ENCODE results near the gene ARFGEF3.
A peak's percentile ranks its signal among the peaks of the same experiment; 100 is the strongest.
"Not testable (repeated sequence)": the region's sequence is repeated elsewhere in the genome, so short reads cannot be mapped to it uniquely, and the experiment has no call there.

ARFGEF3 gene

DNA sequence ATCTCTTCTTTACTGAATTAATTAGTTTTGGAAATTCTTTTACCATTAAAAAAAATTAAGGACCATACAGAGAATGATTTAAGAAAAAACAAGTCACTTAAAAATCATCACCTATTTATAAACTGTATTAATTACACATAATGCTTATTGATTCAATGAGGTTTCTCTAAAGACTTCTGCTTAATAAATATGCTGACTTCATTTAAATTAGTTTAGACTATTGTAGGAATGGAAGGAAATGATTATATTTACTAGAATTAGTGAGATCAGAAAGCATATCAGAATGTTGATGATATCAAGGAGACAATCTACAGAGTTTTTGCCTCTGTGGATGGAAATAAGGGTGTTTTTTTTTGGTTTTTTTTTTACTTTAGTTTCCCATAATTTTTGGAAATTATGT is 181.4 kb downstream of the ARFGEF3 start:
- TF ChIP-seq, protein P1, sequence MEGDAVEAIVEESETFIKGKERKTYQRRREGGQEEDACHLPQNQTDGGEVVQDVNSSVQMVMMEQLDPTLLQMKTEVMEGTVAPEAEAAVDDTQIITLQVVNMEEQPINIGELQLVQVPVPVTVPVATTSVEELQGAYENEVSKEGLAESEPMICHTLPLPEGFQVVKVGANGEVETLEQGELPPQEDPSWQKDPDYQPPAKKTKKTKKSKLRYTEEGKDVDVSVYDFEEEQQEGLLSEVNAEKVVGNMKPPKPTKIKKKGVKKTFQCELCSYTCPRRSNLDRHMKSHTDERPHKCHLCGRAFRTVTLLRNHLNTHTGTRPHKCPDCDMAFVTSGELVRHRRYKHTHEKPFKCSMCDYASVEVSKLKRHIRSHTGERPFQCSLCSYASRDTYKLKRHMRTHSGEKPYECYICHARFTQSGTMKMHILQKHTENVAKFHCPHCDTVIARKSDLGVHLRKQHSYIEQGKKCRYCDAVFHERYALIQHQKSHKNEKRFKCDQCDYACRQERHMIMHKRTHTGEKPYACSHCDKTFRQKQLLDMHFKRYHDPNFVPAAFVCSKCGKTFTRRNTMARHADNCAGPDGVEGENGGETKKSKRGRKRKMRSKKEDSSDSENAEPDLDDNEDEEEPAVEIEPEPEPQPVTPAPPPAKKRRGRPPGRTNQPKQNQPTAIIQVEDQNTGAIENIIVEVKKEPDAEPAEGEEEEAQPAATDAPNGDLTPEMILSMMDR (IDR thresholded peaks at IDR 0.05; ENCODE audit: low read depth, low read length), result no peak
- no peak overlapping the region for H3K4me3 ChIP-seq (replicated peaks in 1 of 2; ENCODE audit: low read depth in 2 of 2, low read length in 2 of 2)
- DNase-seq (ENCODE audit: low read depth in 2 of 2), result no peak

DNA sequence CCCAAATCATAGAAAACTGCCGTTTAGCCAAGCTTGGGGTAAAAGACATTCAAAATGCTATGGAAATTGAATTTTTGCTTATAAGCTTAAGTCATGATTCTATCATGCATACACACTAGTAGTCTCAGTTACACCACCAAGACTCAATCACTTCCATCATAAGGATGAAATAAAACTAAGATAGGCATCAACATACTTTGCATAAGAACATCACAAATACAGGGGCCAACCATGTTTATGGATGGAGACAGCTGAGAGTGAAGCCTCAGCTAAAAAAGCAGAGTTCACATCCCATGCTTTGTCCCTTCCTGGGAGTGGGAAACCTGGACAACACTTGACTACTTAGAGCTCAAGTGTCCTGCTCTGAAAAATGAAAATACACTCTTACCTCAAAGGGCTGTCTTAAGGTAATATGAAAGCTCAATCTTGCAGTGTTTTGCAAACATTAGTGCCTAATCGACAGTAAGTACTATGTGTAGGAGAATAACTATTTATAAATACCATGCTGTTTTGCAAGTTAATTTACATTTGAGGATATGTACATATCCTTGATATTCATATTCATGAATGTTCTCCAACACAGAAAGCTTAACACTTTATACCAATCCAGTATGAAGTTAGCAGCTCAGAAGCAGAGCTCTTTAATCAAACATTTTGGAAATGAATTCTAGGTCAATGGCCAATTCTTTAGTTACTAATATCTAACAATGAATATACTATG is 184.0 kb downstream of the ARFGEF3 start:
- TF ChIP-seq, protein P1 (IDR thresholded peaks at IDR 0.05; ENCODE audit: low read depth, low read length), result no peak
- DNase-seq (ENCODE audit: low read depth in 2 of 2), result no peak
- H3K4me3 ChIP-seq (replicated peaks in 1 of 2; ENCODE audit: low read depth in 2 of 2, low read length in 2 of 2), result no peak overlapping the region

DNA sequence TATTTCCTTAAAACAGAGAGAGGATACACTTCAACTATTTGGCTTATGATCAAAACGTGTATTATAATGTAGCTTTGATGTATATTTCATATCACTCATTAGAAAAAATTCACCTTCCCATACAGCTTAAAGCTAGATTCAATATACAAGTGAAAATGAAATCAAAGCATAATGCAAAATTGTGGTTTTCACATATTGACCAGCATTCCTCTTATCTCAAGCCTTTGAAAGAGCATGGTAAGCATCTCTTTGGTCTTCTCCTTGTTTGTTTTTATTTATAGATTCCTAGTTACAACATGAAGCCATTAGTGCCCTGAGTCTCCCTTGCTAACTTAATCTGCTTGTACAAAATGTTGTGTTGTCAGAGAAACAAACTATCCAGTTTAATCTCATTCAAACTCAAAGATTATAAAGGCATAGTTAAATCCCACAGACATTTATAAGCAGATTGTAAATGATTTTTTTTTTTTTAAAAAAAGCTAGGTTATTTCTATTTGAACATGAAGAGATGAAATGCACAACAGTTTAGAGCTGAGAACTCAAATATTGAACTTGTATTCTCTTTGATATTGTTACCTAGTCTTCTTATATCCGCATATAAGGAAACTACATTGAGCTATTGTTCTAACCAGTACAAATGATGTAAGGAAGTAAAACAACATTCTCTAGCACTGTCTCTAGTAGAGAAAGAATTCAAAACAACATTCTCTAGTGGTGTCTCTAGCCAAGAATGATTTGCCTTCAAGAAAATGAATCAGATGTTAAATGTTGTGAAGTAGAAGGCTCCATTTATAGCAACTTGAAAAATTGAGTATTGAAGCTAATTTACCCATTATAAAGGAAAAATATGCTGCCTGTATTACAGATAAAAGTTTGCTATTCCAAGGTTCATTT is 184.8 kb downstream of the ARFGEF3 start:
- TF ChIP-seq, protein P1 (IDR thresholded peaks at IDR 0.05; ENCODE audit: low read depth, low read length), result no peak
- H3K4me3 ChIP-seq (replicated peaks in 1 of 2; ENCODE audit: low read depth in 2 of 2, low read length in 2 of 2), result no peak overlapping the region
- DNase-seq (ENCODE audit: low read depth in 2 of 2), result peak; percentile 18 to 60

DNA sequence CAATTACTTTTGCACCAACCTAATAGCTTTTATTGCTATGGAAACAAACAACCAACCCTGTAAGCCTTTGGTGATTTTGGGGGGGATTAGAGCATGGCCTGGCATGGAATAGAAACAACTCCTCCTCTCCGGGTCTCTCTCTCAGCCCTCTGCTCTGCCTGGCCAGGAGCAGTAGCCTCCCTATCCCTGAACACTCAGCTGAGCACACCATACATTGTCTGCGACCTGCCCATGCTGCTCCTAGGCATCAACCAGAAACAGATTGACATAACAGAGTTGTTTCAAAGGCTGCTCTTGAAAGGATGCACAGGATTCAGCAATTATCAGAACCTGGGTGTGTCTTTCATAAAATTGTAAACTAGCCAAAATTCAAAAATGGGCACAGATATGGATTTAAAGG is 186.1 kb downstream of the ARFGEF3 start:
- H3K4me3 ChIP-seq (replicated peaks in 1 of 2; ENCODE audit: low read depth in 2 of 2, low read length in 2 of 2), result no peak overlapping the region
- TF ChIP-seq, protein P1 (IDR thresholded peaks at IDR 0.05; ENCODE audit: low read depth, low read length), result no peak
- DNase-seq (ENCODE audit: low read depth in 2 of 2), result no peak

DNA sequence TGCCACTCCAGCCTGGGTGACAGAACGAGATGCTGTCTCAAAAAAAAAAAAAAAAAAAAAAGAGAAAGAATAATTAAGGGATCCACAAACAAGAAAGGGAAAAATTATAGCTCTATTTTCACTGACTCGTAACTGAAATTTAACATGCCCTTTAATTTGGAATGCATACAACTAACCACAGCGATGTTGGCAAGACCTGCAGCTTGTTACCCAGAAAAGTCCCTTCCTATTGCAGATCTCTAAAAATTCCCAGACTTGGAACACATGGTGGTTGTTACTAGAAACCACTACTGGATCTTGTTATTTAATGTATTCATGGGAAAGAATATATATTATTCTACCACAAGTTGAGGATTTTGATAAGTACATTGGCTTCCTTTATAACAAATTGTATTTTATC is 188.2 kb downstream of the ARFGEF3 start:
- DNase-seq (ENCODE audit: low read depth in 2 of 2), result peak in 1 of 2 donors; percentile 29
- TF ChIP-seq, protein P1 (IDR thresholded peaks at IDR 0.05; ENCODE audit: low read depth, low read length), result no peak
- H3K4me3 ChIP-seq (replicated peaks in 1 of 2; ENCODE audit: low read depth in 2 of 2, low read length in 2 of 2), result no peak overlapping the region

DNA sequence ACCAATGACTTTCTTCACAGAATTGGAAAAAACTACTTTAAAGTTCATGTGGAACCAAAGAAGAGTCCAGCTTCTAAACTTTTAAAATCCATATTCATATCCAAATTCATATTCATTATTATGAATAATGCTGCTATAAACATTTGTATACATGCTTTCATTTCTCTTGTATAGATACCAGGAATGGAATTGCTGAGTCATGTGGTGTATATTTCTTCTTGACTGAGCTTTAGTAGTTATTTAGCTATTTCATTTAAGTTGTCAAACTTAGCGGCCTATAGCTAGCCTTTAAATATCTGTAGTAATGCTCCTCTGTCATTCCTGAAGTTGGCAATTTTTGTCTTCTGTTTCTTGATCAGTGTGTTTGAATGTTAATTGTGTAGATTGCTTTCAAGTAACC is 196.2 kb downstream of the ARFGEF3 start:
- no peak overlapping the region for H3K4me3 ChIP-seq (replicated peaks in 1 of 2; ENCODE audit: low read depth in 2 of 2, low read length in 2 of 2)
- DNase-seq (ENCODE audit: low read depth in 2 of 2), result no peak
- TF ChIP-seq, protein P1 (IDR thresholded peaks at IDR 0.05; ENCODE audit: low read depth, low read length), result no peak

DNA sequence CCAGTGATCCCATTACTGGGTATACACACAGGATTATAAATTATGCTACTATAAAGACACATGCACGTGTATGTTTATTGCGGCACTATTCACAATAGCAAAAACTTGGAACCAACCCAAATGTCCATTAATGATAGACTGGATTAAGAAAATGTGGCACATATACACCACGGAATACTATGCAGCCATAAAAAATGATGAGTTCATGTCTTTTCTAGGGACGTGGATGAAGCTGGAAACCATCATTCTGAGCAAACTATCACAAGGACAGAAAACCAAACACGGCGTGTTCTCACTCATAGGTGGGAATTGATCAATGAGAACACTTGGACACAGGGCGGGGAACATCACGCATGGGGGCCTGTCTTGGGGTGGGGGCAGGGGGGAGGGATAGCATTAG is 206.9 kb downstream of the ARFGEF3 start:
- DNase-seq (ENCODE audit: low read depth in 2 of 2); H3K4me3 ChIP-seq (replicated peaks in 1 of 2; ENCODE audit: low read depth in 2 of 2, low read length in 2 of 2): not testable (repeated sequence)

All from cardiac fibroblast (primary cell).